ENCODE measurements around the gene PAFAH1B2. TPM values are rescaled to one million over a fixed set of nuclear protein-coding genes. Genes with fewer than 3 reads are reported as not detected.

PAFAH1B2 gene
- polyA plus RNA-seq, 1 donor from 2014 or later: 85.9 TPM

DNA sequence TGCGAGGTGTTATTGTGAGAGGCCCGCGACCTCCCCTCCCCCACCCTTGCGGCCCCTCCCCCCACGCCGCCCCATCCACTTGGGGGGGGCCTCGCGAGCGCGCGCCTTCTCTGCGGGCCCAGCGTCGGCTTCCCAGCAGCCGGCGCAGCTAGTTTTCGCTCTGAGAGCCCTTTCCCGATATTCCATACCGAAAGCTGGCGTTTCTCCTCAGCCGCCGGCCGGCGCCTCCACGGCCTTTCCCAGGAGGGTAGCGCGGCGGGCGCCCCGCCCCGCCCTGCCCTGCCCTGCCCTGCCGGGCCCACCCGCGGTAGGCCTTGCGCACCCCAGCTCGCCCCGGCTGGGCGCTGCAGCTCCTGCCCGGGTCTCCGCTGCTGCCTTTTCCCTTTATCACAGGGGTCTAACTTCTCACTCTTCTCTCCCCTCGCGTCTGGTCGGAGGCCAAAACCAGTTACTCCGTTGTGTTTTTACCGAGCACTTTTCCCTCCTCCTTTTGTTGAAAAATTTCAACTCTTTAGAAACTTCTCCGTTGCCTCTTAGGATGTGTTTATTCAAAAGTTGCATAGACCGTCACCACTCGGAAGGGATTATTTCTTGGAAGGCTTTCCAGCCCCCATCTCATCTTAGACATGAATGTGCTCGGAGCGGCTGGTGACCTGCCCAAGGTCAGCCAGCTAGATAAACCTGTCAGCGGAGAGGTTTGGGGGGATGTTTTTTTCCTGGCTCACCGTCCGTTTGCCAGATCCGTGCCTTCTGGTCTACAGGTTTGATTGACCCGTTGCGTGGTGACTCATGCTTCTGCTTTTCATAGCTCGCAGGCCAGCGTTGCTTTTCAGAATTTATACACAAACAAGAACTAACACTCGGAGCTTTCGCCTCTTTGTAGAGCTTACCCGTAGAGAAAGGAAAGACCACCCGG is 648 bp downstream of the PAFAH1B2 start:
- Histone ChIP-seq H2AFZ (ENCODE audit: low read depth, low read length) (peak overlapping the region; percentile 89), H4K20me1 (ENCODE audit: insufficient read depth) (peaks cover 9% of the 10 kb centered on the region)
- TF ChIP-seq RAD21 (conservative IDR thresholded peaks at IDR 0.05) (no peak), EP300 (conservative IDR thresholded peaks at IDR 0.05; ENCODE audit: poor library complexity, severe bottlenecking) (no peak), SMC3 (conservative IDR thresholded peaks at IDR 0.05; ENCODE audit: poor library complexity) (no peak), EZH2 (IDR thresholded peaks at IDR 0.05; ENCODE audit: borderline replicate concordance, insufficient read depth, low read length, poor library complexity, severe bottlenecking) (no peak), TAF1 (IDR thresholded peaks at IDR 0.05; ENCODE audit: low read depth) (no peak), POLR2AphosphoS5 (IDR thresholded peaks at IDR 0.05) (no peak), MXI1 (conservative IDR thresholded peaks at IDR 0.05; ENCODE audit: poor library complexity, severe bottlenecking) (no peak)
- TF ChIP-seq, protein P1, sequence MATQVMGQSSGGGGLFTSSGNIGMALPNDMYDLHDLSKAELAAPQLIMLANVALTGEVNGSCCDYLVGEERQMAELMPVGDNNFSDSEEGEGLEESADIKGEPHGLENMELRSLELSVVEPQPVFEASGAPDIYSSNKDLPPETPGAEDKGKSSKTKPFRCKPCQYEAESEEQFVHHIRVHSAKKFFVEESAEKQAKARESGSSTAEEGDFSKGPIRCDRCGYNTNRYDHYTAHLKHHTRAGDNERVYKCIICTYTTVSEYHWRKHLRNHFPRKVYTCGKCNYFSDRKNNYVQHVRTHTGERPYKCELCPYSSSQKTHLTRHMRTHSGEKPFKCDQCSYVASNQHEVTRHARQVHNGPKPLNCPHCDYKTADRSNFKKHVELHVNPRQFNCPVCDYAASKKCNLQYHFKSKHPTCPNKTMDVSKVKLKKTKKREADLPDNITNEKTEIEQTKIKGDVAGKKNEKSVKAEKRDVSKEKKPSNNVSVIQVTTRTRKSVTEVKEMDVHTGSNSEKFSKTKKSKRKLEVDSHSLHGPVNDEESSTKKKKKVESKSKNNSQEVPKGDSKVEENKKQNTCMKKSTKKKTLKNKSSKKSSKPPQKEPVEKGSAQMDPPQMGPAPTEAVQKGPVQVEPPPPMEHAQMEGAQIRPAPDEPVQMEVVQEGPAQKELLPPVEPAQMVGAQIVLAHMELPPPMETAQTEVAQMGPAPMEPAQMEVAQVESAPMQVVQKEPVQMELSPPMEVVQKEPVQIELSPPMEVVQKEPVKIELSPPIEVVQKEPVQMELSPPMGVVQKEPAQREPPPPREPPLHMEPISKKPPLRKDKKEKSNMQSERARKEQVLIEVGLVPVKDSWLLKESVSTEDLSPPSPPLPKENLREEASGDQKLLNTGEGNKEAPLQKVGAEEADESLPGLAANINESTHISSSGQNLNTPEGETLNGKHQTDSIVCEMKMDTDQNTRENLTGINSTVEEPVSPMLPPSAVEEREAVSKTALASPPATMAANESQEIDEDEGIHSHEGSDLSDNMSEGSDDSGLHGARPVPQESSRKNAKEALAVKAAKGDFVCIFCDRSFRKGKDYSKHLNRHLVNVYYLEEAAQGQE (IDR thresholded peaks at IDR 0.05; ENCODE audit: borderline replicate concordance): no peak
- TF ChIP-seq, protein P2, sequence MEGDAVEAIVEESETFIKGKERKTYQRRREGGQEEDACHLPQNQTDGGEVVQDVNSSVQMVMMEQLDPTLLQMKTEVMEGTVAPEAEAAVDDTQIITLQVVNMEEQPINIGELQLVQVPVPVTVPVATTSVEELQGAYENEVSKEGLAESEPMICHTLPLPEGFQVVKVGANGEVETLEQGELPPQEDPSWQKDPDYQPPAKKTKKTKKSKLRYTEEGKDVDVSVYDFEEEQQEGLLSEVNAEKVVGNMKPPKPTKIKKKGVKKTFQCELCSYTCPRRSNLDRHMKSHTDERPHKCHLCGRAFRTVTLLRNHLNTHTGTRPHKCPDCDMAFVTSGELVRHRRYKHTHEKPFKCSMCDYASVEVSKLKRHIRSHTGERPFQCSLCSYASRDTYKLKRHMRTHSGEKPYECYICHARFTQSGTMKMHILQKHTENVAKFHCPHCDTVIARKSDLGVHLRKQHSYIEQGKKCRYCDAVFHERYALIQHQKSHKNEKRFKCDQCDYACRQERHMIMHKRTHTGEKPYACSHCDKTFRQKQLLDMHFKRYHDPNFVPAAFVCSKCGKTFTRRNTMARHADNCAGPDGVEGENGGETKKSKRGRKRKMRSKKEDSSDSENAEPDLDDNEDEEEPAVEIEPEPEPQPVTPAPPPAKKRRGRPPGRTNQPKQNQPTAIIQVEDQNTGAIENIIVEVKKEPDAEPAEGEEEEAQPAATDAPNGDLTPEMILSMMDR (IDR thresholded peaks at IDR 0.05; ENCODE audit: poor library complexity, severe bottlenecking): no peak

DNA sequence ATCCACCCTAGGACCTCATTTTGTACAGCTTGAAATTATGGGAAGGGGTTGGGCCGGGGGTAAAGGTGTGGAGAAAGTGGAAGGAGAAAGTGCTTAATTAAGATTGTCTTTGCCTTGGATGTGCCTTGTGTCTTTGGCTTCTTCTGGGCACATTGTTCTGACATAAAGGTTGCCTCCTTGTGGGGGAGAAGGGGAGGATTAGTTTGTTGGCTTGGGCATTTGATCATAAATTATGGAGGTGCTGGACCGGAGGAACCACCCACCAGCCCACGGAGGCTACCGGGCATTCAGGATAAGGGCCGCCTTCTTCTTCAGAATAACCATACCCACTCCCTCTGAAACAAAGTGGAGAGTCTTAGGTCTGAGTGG is 1.3 kb downstream of the PAFAH1B2 start:
- Histone ChIP-seq H3K9me3 (ENCODE audit: low read length) (no peaks in the 10 kb centered on the region), H3K4me2 (ENCODE audit: low read length) (peak overlapping the region; percentile 81), H3K27me3 (ENCODE audit: insufficient read depth, low read depth, low read length) (no peaks in the 10 kb centered on the region), H3K36me3 (ENCODE audit: insufficient read depth, low read length) (no peaks in the 10 kb centered on the region), H3K27ac (ENCODE audit: low read length) (peak overlapping the region; percentile 94), H4K20me1 (ENCODE audit: insufficient read depth) (peaks cover 9% of the 10 kb centered on the region), H3K9me2 (ENCODE audit: insufficient read depth, low read length) (no peaks in the 10 kb centered on the region), H3K79me2 (replicated peaks; ENCODE audit: insufficient read depth, low read length) (peaks cover 56% of the 10 kb centered on the region), H3K4me3 (ENCODE audit: low read length) (peak overlapping the region; percentile 88), H2AFZ (ENCODE audit: low read depth, low read length) (no peak overlapping the region), H3F3A (ENCODE audit: insufficient read depth, low read length, poor library complexity, severe bottlenecking) (no peaks in the 10 kb centered on the region), H3K9ac (ENCODE audit: low read length) (peak overlapping the region; percentile 91)
- TF ChIP-seq MXI1 (conservative IDR thresholded peaks at IDR 0.05; ENCODE audit: poor library complexity, severe bottlenecking) (no peak), SMC3 (conservative IDR thresholded peaks at IDR 0.05; ENCODE audit: poor library complexity) (peak; percentile 30)
- TF ChIP-seq, protein P2 (IDR thresholded peaks at IDR 0.05; ENCODE audit: poor library complexity, severe bottlenecking): peak; percentile 45

More for the DNA sequence above, 648 bp downstream of the PAFAH1B2 start:
- Histone ChIP-seq H3K4me2 (ENCODE audit: low read length) (peak overlapping the region; percentile 81), H3K79me2 (replicated peaks; ENCODE audit: insufficient read depth, low read length) (peaks cover 52% of the 10 kb centered on the region), H3K9ac (ENCODE audit: low read length) (peak overlapping the region; percentile 91), H3K9me3 (ENCODE audit: low read length) (no peaks in the 10 kb centered on the region), H3F3A (ENCODE audit: insufficient read depth, low read length, poor library complexity, severe bottlenecking) (no peaks in the 10 kb centered on the region), H3K9me2 (ENCODE audit: insufficient read depth, low read length) (no peaks in the 10 kb centered on the region), H3K27me3 (ENCODE audit: insufficient read depth, low read depth, low read length) (no peaks in the 10 kb centered on the region), H3K36me3 (ENCODE audit: insufficient read depth, low read length) (no peaks in the 10 kb centered on the region), H3K4me3 (ENCODE audit: low read length) (peak overlapping the region; percentile 88), H3K27ac (ENCODE audit: low read length) (peak overlapping the region; percentile 94)
